ENCODE data around the gene MARF1.
A peak's percentile ranks its signal among the peaks of the same experiment; 100 is the strongest.
"Not testable (repeated sequence)": the region's sequence is repeated elsewhere in the genome, so short reads cannot be mapped to it uniquely, and the experiment has no call there.

The MARF1 gene

GRCh38 chr16:15653227-15653626 lies 10.3 kb upstream of the MARF1 start:
- peak; percentile 92 for DNase-seq (ENCODE audit: low read depth)

GRCh38 chr16:15652293-15653001 lies 9.5 kb upstream of the MARF1 start:
- peak; percentile 16 for DNase-seq (ENCODE audit: low read depth)

- DNase-seq (ENCODE audit: low read depth) = peak; percentile 36
Observed at GRCh38 chr16:15650698-15651171, 7.8 kb upstream of the MARF1 start.

- DNase-seq (ENCODE audit: low read depth) = peak; percentile 83
Observed at GRCh38 chr16:15650019-15650697, 7.2 kb upstream of the MARF1 start, which contains the start of gene NDE1. Gene NDE1, plus strand, starts transcription at chr16:15650245. Its CDS starts 14,534 bp downstream, at chr16:15664779.

- DNase-seq (ENCODE audit: low read depth) = no peak
Observed at GRCh38 chr16:15649727-15650018, 6.7 kb upstream of the MARF1 start.

- DNase-seq (ENCODE audit: low read depth) = not testable (repeated sequence)
Observed at GRCh38 chr16:15649311-15649710, 6.4 kb upstream of the MARF1 start.

GRCh38 chr16:15648135-15648730 lies 5.3 kb upstream of the MARF1 start:
- no peak for DNase-seq (ENCODE audit: low read depth)

GRCh38 chr16:15647294-15648014 lies 4.5 kb upstream of the MARF1 start:
- no peak for DNase-seq (ENCODE audit: low read depth)

- DNase-seq (ENCODE audit: low read depth) = not testable (repeated sequence)
Observed at GRCh38 chr16:15646557-15647293, 3.8 kb upstream of the MARF1 start.

- peak; percentile 78 for DNase-seq (ENCODE audit: low read depth)
Observed at GRCh38 chr16:15644962-15645465, 2.1 kb upstream of the MARF1 start.

GRCh38 chr16:15644267-15644961 lies 1.5 kb upstream of the MARF1 start:
- peak; percentile 7 for DNase-seq (ENCODE audit: low read depth)

- no peak for DNase-seq (ENCODE audit: low read depth)
Observed at GRCh38 chr16:15643946-15644250, 944 bp upstream of the MARF1 start.

- peak; percentile 26 for DNase-seq (ENCODE audit: low read depth)
Observed at GRCh38 chr16:15642557-15643047, 352 bp downstream of the MARF1 start.

- no peak for DNase-seq (ENCODE audit: low read depth)
Observed at GRCh38 chr16:15641753-15642556, 999 bp downstream of the MARF1 start.

- no peak for DNase-seq (ENCODE audit: low read depth)
Observed at GRCh38 chr16:15640966-15641365, 2.0 kb downstream of the MARF1 start.

- DNase-seq (ENCODE audit: low read depth) = no peak
Observed at GRCh38 chr16:15639061-15639568, 3.8 kb downstream of the MARF1 start.

GRCh38 chr16:15636392-15636873 lies 6.5 kb downstream of the MARF1 start:
- no peak for DNase-seq (ENCODE audit: low read depth)

- DNase-seq (ENCODE audit: low read depth) = no peak
Observed at GRCh38 chr16:15635926-15636325, 7.0 kb downstream of the MARF1 start.

GRCh38 chr16:15631730-15632409 lies 11.1 kb downstream of the MARF1 start:
- DNase-seq (ENCODE audit: low read depth) = no peak
